ENCODE results near the gene SPG11.
"Not testable (repeated sequence)": the region's sequence is repeated elsewhere in the genome, so short reads cannot be mapped to it uniquely, and the experiment has no call there.

SPG11 gene

DNA sequence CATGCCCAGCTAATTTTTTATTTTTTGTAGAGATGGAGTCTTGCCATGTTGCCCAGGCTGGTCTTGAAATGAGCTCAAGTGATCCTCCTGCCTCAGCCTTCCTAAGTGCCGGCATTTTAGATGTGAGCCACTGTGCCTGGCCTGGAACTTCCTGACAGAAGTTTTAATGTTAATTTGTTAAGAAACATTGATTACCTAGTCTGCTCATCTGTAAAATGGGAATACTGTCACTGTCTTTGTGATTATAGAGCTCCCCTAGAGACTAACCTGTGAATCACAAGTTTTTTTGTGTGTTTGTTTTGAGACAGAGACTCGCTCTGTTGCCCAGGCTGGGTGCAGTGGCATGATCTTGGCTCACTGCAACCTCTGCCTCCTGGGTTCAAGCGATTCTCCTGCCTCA is 130.8 kb downstream of the SPG11 start:
- no peak for DNase-seq (ENCODE audit: extremely low spot score)
- ChIA-PET POLR2A (no interaction called here), CTCF (interaction anchor here (1.2 kb wide), 1 partner anchor 13 kb away, joined by 3 read pairs; no protein-coding TSS in a partner anchor)
- no peak for TF ChIP-seq HDGF (IDR thresholded peaks at IDR 0.05; ENCODE audit: borderline replicate concordance)
- TF ChIP-seq ELF4 (IDR thresholded peaks at IDR 0.05): no peak
- TF ChIP-seq TARDBP (IDR thresholded peaks at IDR 0.05): no peak
- TF ChIP-seq CTBP1 (IDR thresholded peaks at IDR 0.05; ENCODE audit: borderline replicate concordance): no peak
- no peak for TF ChIP-seq L3MBTL2 (conservative IDR thresholded peaks at IDR 0.05)
- no peak for TF ChIP-seq ARNT (IDR thresholded peaks at IDR 0.05)
- TF ChIP-seq FOXA1 (IDR thresholded peaks at IDR 0.05): no peak
- TF ChIP-seq ZNF384 (IDR thresholded peaks at IDR 0.05): no peak
- no peak for TF ChIP-seq SUZ12 (IDR thresholded peaks at IDR 0.05)
- TF ChIP-seq, protein P1, sequence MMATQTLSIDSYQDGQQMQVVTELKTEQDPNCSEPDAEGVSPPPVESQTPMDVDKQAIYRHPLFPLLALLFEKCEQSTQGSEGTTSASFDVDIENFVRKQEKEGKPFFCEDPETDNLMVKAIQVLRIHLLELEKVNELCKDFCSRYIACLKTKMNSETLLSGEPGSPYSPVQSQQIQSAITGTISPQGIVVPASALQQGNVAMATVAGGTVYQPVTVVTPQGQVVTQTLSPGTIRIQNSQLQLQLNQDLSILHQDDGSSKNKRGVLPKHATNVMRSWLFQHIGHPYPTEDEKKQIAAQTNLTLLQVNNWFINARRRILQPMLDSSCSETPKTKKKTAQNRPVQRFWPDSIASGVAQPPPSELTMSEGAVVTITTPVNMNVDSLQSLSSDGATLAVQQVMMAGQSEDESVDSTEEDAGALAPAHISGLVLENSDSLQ (IDR thresholded peaks at IDR 0.05): no peak
- TF ChIP-seq LEF1 (IDR thresholded peaks at IDR 0.05; ENCODE audit: borderline replicate concordance): no peak
- TF ChIP-seq NFRKB (IDR thresholded peaks at IDR 0.05): no peak
- TF ChIP-seq FOXK2 (IDR thresholded peaks at IDR 0.05): no peak
- no peak for TF ChIP-seq SP1 (IDR thresholded peaks at IDR 0.05)
- TF ChIP-seq BHLHE40 (IDR thresholded peaks at IDR 0.05; ENCODE audit: borderline replicate concordance): no peak
- no peak for TF ChIP-seq FOXM1 (IDR thresholded peaks at IDR 0.05; ENCODE audit: borderline replicate concordance)

DNA sequence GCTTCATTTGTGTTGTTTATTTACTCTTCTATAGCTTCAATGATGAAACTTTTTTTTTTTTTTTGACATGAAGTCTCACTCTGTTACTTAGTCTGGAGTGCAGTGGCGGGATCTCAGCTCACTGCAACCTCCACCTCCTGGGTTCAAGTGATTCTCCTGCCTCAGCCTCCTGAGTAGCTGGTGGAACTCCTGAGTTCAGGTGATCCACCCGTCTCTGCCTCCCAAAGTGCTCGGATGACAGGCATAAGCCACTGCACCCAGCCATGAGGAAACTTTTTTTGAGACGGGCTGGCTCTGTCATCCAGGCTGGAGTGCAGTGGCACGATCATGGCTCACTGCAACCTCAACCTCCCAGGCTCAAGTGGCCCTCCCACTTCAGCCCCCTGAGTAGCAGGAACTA is 131.2 kb downstream of the SPG11 start:
- DNase-seq (ENCODE audit: extremely low spot score); POLR2A ChIA-PET: not testable (repeated sequence)
- CTCF ChIA-PET: interaction anchor here (1.2 kb wide), 1 partner anchor 13 kb away, joined by 3 read pairs; no protein-coding TSS in a partner anchor

GRCh38 chr15:44530653-44531052 is 132.8 kb downstream of the SPG11 start:
- DNase-seq (ENCODE audit: extremely low spot score): no peak
- POLR2A ChIA-PET: no interaction called here
- TF ChIP-seq TARDBP (IDR thresholded peaks at IDR 0.05): no peak
- TF ChIP-seq SP1 (IDR thresholded peaks at IDR 0.05): no peak
- TF ChIP-seq, protein P1 (IDR thresholded peaks at IDR 0.05): no peak
- no peak for TF ChIP-seq FOXK2 (IDR thresholded peaks at IDR 0.05)
- no peak for TF ChIP-seq FOXM1 (IDR thresholded peaks at IDR 0.05; ENCODE audit: borderline replicate concordance)
- no peak for TF ChIP-seq BHLHE40 (IDR thresholded peaks at IDR 0.05; ENCODE audit: borderline replicate concordance)
- no peak for TF ChIP-seq ARNT (IDR thresholded peaks at IDR 0.05)
- TF ChIP-seq LEF1 (IDR thresholded peaks at IDR 0.05; ENCODE audit: borderline replicate concordance): no peak
- no peak for TF ChIP-seq NFRKB (IDR thresholded peaks at IDR 0.05)
- TF ChIP-seq CTBP1 (IDR thresholded peaks at IDR 0.05; ENCODE audit: borderline replicate concordance): no peak
- TF ChIP-seq ELF4 (IDR thresholded peaks at IDR 0.05): no peak
- TF ChIP-seq ZNF384 (IDR thresholded peaks at IDR 0.05): no peak
- no peak for TF ChIP-seq HDGF (IDR thresholded peaks at IDR 0.05; ENCODE audit: borderline replicate concordance)
- TF ChIP-seq L3MBTL2 (conservative IDR thresholded peaks at IDR 0.05): no peak
- no peak for TF ChIP-seq SUZ12 (IDR thresholded peaks at IDR 0.05)
- TF ChIP-seq FOXA1 (IDR thresholded peaks at IDR 0.05): no peak
- CTCF ChIA-PET: no interaction called here

- DNase-seq (ENCODE audit: extremely low spot score): no peak
- CTCF ChIA-PET: no interaction called here
- TF ChIP-seq HDGF (IDR thresholded peaks at IDR 0.05; ENCODE audit: borderline replicate concordance) (no peak), LEF1 (IDR thresholded peaks at IDR 0.05; ENCODE audit: borderline replicate concordance) (no peak), ARNT (IDR thresholded peaks at IDR 0.05) (no peak), ZNF384 (IDR thresholded peaks at IDR 0.05) (no peak), SUZ12 (IDR thresholded peaks at IDR 0.05) (no peak), FOXM1 (IDR thresholded peaks at IDR 0.05; ENCODE audit: borderline replicate concordance) (no peak), FOXK2 (IDR thresholded peaks at IDR 0.05) (no peak), SP1 (IDR thresholded peaks at IDR 0.05) (no peak), CTBP1 (IDR thresholded peaks at IDR 0.05; ENCODE audit: borderline replicate concordance) (no peak), FOXA1 (IDR thresholded peaks at IDR 0.05) (no peak), BHLHE40 (IDR thresholded peaks at IDR 0.05; ENCODE audit: borderline replicate concordance) (no peak), ELF4 (IDR thresholded peaks at IDR 0.05) (no peak), TARDBP (IDR thresholded peaks at IDR 0.05) (no peak), NFRKB (IDR thresholded peaks at IDR 0.05) (no peak), L3MBTL2 (conservative IDR thresholded peaks at IDR 0.05) (no peak)
- TF ChIP-seq, protein P1 (IDR thresholded peaks at IDR 0.05): no peak
- POLR2A ChIA-PET: no interaction called here
Observed at GRCh38 chr15:44529864-44530604, 133.4 kb downstream of the SPG11 start.

DNA sequence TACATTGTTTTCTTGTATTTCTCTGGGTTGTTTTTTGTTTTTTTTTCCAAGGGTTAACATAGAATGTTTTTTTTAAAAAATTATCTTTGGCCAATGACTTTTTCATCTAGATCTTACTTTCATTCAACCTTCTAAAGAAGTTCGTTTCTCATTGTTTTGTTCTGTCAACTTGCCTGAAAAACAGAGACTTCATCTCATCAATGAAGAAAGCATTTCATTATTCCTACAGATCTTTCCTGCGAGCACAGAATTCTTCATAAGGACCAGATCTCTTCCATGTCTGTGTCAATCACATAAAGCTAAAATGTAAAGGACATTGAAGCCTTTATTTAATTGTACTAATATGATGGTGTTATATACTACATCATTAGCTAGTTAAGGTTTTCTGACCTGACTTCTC is 136.2 kb downstream of the SPG11 start:
- POLR2A ChIA-PET: interaction anchor here (2.4 kb wide), 1 partner anchor 10 kb away, joined by 10 read pairs; the partner anchor contains the start of gene EIF3J
- CTCF ChIA-PET: no interaction called here
- TF ChIP-seq NFRKB (IDR thresholded peaks at IDR 0.05) (no peak), SUZ12 (IDR thresholded peaks at IDR 0.05) (no peak), FOXK2 (IDR thresholded peaks at IDR 0.05) (no peak), LEF1 (IDR thresholded peaks at IDR 0.05; ENCODE audit: borderline replicate concordance) (no peak), ARNT (IDR thresholded peaks at IDR 0.05) (no peak), ZNF384 (IDR thresholded peaks at IDR 0.05) (no peak), CTBP1 (IDR thresholded peaks at IDR 0.05; ENCODE audit: borderline replicate concordance) (no peak), TARDBP (IDR thresholded peaks at IDR 0.05) (no peak), ELF4 (IDR thresholded peaks at IDR 0.05) (no peak), L3MBTL2 (conservative IDR thresholded peaks at IDR 0.05) (no peak), SP1 (IDR thresholded peaks at IDR 0.05) (no peak), FOXM1 (IDR thresholded peaks at IDR 0.05; ENCODE audit: borderline replicate concordance) (no peak), HDGF (IDR thresholded peaks at IDR 0.05; ENCODE audit: borderline replicate concordance) (no peak), BHLHE40 (IDR thresholded peaks at IDR 0.05; ENCODE audit: borderline replicate concordance) (no peak), FOXA1 (IDR thresholded peaks at IDR 0.05) (no peak)
- TF ChIP-seq, protein P1 (IDR thresholded peaks at IDR 0.05): no peak
- DNase-seq (ENCODE audit: extremely low spot score): no peak

Measured in HEK293T (cell line).